ENCODE measurements around the gene TUBG1.
A peak's percentile ranks its signal among the peaks of the same experiment; 100 is the strongest.
"Not testable (repeated sequence)": the region's sequence is repeated elsewhere in the genome, so short reads cannot be mapped to it uniquely, and the experiment has no call there.

Gene TUBG1

GRCh38 chr17:42627032-42627764 is 17.7 kb downstream of the TUBG1 start:
- peak; percentile 4 for DNase-seq

GRCh38 chr17:42629411-42630009 is 20.0 kb downstream of the TUBG1 start:
- DNase-seq, result no peak

DNA sequence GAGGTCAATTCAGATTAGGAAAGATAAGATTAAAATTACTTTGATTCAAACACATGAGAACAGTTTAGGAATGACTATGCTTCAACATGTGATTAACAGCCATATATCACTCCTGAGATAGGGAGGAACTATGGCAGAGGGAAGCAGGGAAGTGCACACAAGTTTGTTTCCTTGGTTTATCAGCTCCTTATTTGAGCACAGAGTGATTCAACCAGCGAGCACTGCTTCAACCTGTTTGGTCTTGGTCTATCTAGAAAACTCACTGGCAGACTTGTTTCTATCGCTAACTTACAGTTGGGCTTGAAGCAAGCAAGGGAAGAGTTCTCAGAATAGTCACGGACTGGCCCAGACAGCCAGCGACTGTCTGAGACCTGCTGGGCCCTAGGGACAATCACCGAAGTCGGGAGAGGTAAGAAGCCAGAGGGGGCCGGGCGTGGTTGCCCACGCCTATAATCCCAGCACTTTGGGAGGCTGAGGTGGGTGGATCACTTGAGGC is 23.5 kb downstream of the TUBG1 start:
- no peak for DNase-seq

DNA sequence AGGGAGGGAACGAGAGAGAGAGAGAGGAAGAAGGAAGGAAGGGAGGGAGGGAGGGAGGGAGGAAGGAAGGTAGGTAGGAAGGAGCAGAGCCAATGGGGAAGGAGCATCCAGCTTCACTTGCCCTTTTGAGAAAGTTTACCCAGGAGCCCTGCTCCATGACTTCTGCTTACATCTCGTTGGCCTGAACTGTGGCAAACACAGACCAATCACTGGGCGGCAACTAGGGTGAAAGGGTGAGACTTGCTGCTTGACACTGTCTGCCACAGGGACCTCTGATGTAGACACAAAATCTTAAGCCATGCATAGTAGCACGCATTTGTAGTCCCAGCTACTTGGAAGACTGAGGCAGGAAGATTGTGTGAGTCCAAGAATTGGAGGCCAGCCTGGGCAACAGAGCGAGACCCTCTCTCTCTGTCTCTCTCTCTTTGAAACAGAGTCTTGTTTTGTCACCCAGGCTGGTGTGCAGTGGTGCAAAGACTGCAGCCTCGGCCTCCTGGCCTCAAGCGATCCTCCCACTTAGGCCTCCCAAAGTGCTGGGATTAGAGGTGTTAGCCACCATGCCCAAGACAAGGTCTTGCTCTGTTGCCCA is 30.1 kb downstream of the TUBG1 start:
- no peak for DNase-seq

DNA sequence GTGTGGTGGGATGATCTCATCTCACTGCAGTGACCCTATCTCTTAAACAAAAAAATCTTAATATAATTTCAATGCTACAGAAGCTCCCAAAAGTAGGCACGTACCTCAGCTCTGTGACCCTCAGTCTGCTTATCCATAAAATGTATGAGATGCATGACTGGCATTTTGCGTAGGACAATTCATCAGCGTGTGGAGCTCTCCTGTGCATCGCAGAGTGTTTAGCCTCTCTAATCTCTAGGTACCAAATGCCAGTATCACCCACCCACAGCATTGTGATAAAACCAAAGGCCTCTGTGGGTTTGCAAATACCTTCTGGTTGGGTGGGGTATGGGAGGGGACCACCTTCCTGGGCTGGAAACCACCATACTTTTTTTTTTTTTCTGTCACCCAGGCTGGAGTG is 30.6 kb downstream of the TUBG1 start:
- DNase-seq, result no peak

DNA sequence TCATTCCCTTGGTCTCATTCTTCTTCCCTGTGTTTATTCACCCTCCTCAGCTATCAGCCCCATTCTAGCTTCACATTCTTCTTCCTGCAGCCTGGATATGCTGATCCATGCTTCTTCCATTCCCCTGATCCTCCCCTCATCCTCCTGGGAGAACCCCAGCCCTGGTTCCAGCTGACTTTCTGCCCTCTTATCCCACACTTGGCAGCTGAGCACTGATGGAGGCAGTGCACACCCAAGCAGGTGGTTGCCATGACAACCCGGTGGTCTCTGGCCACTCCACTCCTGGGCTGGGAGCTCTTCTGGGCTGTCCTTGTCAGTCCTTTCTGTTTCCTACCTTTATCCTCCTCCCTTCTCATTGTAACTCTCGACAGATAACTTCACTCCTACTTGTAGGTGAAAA is 32.9 kb downstream of the TUBG1 start:
- DNase-seq, result peak; percentile 53

- DNase-seq, result no peak
These were observed 38.3 kb downstream of the TUBG1 start for GRCh38 chr17:42647778-42648177.

GRCh38 chr17:42651392-42651791 is 41.9 kb downstream of the TUBG1 start:
- no peak for DNase-seq

DNA sequence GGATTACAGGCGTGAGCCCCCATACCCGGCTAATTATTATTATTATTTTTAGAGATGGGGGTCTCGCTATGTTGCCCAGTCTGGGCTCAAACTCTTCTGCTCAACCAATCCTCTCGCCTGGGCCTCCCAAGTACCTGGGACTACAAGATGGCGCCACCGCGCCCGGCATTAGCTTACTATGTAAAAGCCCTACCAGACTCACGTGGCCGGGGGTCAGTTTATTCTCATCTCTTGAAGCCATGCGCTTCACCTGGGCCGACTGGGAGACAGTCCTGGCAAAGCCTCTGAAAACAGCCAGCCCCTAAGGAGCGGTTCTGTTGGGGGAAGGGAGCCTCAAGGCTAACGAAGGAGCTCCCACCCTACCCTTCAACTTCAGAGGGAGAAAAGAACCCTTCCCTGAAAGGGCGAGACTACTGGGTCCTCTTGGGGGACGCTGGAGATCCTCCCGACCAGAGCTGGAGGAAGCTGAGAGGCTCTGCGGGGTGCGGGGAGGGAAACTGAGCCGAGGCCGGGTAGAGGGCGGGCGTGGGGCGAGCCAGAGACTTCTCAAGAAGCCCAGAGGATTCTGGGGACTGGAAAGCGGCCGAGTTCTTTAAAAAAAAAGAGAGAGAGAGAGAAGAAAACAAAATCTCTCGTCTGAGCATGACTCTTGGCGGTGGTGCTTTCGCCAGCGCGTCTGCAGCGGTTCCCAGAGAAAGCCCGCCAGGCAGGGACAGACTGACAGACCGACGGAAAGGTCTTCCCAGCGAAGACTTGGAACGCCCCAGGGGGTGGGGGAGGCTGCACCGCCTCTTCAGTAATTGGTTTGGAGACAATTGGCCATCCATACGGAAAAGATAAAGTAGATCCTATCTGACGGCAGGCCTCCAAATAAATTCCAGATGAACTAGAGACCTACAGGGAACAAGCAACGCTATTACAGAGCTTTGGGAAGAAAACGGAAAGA is 44.0 kb downstream of the TUBG1 start:
- DNase-seq, result peak; percentile 57

GRCh38 chr17:42655528-42655927 is 46.0 kb downstream of the TUBG1 start:
- no peak for DNase-seq

DNA sequence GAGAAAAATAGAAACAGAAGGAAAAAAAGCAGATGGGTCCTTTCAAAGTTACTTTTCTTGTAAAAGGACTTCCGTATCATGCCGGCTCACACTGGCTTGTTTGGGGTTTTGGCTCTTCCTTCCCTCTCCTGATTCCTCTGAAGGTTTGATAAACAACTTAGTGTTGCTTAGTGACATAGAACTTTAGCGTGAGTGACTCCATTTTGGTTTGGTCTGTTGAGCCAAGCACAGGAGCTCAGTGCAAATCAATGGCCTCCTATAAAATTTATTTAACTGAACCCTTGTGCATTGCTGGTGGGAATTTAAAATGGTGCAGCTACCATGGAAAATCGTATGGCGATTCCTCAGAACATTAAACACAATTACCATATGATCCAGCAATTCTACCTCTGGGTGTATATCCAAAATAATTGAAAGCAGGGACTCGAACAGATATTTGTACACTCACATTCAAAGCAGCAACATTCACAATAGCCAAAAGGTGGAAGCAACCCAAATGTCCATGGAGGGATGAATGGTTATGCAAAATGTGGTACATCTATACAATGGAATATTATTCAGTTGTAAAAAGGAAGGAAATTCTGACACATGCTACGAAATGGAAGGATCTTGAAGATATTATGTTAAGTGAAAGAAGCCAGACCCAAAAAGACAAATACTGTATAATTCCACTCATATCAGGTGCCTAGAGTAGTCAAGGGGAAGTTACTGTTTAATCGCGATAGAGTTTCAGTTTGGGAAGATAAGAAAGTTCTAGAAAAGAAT is 48.5 kb downstream of the TUBG1 start:
- DNase-seq, result no peak

- DNase-seq, result peak; percentile 97
These were observed 49.8 kb downstream of the TUBG1 start, which contains the start of gene TUBG2 for GRCh38 chr17:42659079-42659931. Gene TUBG2 (plus strand): TSS chr17:42659284. CDS start chr17:42659504, 220 bp downstream.

GRCh38 chr17:42659932-42660274 is 50.4 kb downstream of the TUBG1 start:
- not testable (repeated sequence) for DNase-seq

GRCh38 chr17:42660692-42661345 is 51.3 kb downstream of the TUBG1 start:
- DNase-seq, result no peak

Data from NCI-H146 (cell line).